HG02798 (cell line): Measurements from ENCODE around the gene CCNB2.
A peak's percentile ranks its signal among the peaks of the same experiment; 100 is the strongest.
"Not testable (repeated sequence)": the region's sequence is repeated elsewhere in the genome, so short reads cannot be mapped to it uniquely, and the experiment has no call there.

Experiments used
- ATAC-seq: cut with Tn5 transposase; IDR thresholded peaks from one replicate; pipeline ENCODE4 v1.9.1; 2021; ENCODE audit warnings: mild to moderate bottlenecking; ENCODE audit not compliant: unreplicated experiment, poor library complexity

Gene CCNB2

GRCh38 chr15:59131969-59132562, 27.1 kb downstream of the CCNB2 start:
- no peak for ATAC-seq

- no peak for ATAC-seq
Measured at GRCh38 chr15:59133929-59134427, 29.0 kb downstream of the CCNB2 start.

GRCh38 chr15:59137566-59137965, 32.6 kb downstream of the CCNB2 start:
- no peak for ATAC-seq

GRCh38 chr15:59138243-59138642, 33.3 kb downstream of the CCNB2 start:
- ATAC-seq, result peak; percentile 71

GRCh38 chr15:59140422-59141226, 35.7 kb downstream of the CCNB2 start:
- ATAC-seq, result no peak

GRCh38 chr15:59143281-59143680, 38.3 kb downstream of the CCNB2 start:
- no peak for ATAC-seq

GRCh38 chr15:59144594-59144993, 39.6 kb downstream of the CCNB2 start:
- ATAC-seq, result not testable (repeated sequence)

- no peak for ATAC-seq
Measured at GRCh38 chr15:59147666-59148065, 42.7 kb downstream of the CCNB2 start.

GRCh38 chr15:59148153-59148833, 43.3 kb downstream of the CCNB2 start:
- no peak for ATAC-seq

- ATAC-seq, result no peak
Measured at GRCh38 chr15:59150185-59150584, 45.2 kb downstream of the CCNB2 start.

GRCh38 chr15:59152694-59153450, 47.9 kb downstream of the CCNB2 start:
- no peak for ATAC-seq

GRCh38 chr15:59153466-59153865, 48.5 kb downstream of the CCNB2 start:
- ATAC-seq, result no peak

GRCh38 chr15:59154243-59154642, 49.3 kb downstream of the CCNB2 start:
- ATAC-seq, result no peak

- ATAC-seq, result no peak
Measured at GRCh38 chr15:59155431-59155830, 50.5 kb downstream of the CCNB2 start.

- no peak for ATAC-seq
Measured at GRCh38 chr15:59157396-59157795, 52.5 kb downstream of the CCNB2 start.

GRCh38 chr15:59157840-59158700, 53.1 kb downstream of the CCNB2 start:
- no peak for ATAC-seq

GRCh38 chr15:59158701-59159034, 53.7 kb downstream of the CCNB2 start:
- no peak for ATAC-seq

- no peak for ATAC-seq
Measured at GRCh38 chr15:59159210-59159609, 54.3 kb downstream of the CCNB2 start.

- ATAC-seq, result no peak
Measured at GRCh38 chr15:59160880-59161593, 56.1 kb downstream of the CCNB2 start.
